HL-60 (cell line): Measurements from ENCODE around the gene ATRNL1.

Experiments used
- DNase-seq, 2 experiments: peaks; one replicate each; pipeline ENCODE4 v3.0.0-alpha.2; 2010 to 2020; ENCODE audit warnings: low read depth in 1 of 2, low spot score in 1 of 2
- H3K27ac ChIP-seq: fragments of 250-450 bp; sonication (Bioruptor Pico); replicated peaks from 2 replicates; pipeline ENCODE4 v1.5.1; 2020; ENCODE audit warnings: mild to moderate bottlenecking, moderate library complexity
- H3K27me3 ChIP-seq: fragments of 250-450 bp; sonication (Bioruptor Pico); 2 replicates; pipeline ENCODE4 v1.5.1; 2021; ENCODE audit warnings: mild to moderate bottlenecking, moderate library complexity; ENCODE audit not compliant: insufficient read depth, poor library complexity, severe bottlenecking
- H3K4me3 ChIP-seq: replicated peaks from 2 replicates; pipeline ENCODE4 v1.5.1; 2011; ENCODE audit warnings: mild to moderate bottlenecking, control low read depth, low read length; ENCODE audit not compliant: insufficient read depth
- CTCF ChIP-seq: IDR thresholded peaks from one replicate; pipeline ENCODE4 v1.5.1; 2011; ENCODE audit warnings: low read length, control low read depth, inconsistent platforms; ENCODE audit not compliant: insufficient read depth
- GABPA ChIP-seq: IDR thresholded peaks from 2 replicates; pipeline ENCODE4 v1.6.1; 2012; ENCODE audit warnings: low read depth
- POLR2AphosphoS5 ChIP-seq: IDR thresholded peaks from 2 replicates; pipeline ENCODE4 v1.6.1; 2012; ENCODE audit warnings: low read depth
- REST ChIP-seq: IDR thresholded peaks from 2 replicates; pipeline ENCODE4 v1.6.1; 2012; ENCODE audit warnings: low read depth; ENCODE audit not compliant: insufficient replicate concordance
- SPI1 ChIP-seq: IDR thresholded peaks from 2 replicates; pipeline ENCODE4 v1.6.1; 2012; ENCODE audit warnings: low read depth, mild to moderate bottlenecking, borderline replicate concordance

ATRNL1 gene

GRCh38 chr10:115898242-115898641, 805.1 kb downstream of the ATRNL1 start:
- TF ChIP-seq POLR2AphosphoS5 (no peak), REST (no peak)

GRCh38 chr10:115902596-115902995, 809.4 kb downstream of the ATRNL1 start:
- Histone ChIP-seq H3K4me3 (no peak overlapping the region), H3K27ac (no peak overlapping the region), H3K27me3 (no peaks in the 10 kb centered on the region)
- no peak for TF ChIP-seq POLR2AphosphoS5
- no peak for DNase-seq

More at GRCh38 chr10:115898242-115898641, 805.1 kb downstream of the ATRNL1 start:
- Histone ChIP-seq H3K27me3 (no peaks in the 10 kb centered on the region), H3K27ac (no peak overlapping the region), H3K4me3 (no peak overlapping the region)
- DNase-seq = no peak

GRCh38 chr10:115903207-115903606, 810.0 kb downstream of the ATRNL1 start:
- Histone ChIP-seq H3K27ac (no peak overlapping the region), H3K27me3 (no peaks in the 10 kb centered on the region), H3K4me3 (no peak overlapping the region)
- DNase-seq = no peak
- TF ChIP-seq SPI1 (no peak), CTCF (no peak), POLR2AphosphoS5 (no peak), GABPA (no peak), REST (no peak)

GRCh38 chr10:115903845-115904244, 810.7 kb downstream of the ATRNL1 start:
- TF ChIP-seq POLR2AphosphoS5 (no peak), REST (no peak), SPI1 (no peak), GABPA (no peak), CTCF (no peak)
- H3K4me3 ChIP-seq = no peak overlapping the region
- H3K27me3 ChIP-seq = no peaks in the 10 kb centered on the region
- H3K27ac ChIP-seq = no peak overlapping the region
- DNase-seq = no peak
